ENCODE data around the gene CAVIN2. TPM values are rescaled to one million over a fixed set of nuclear protein-coding genes. Genes with fewer than 3 reads are reported as not detected.
A peak's percentile ranks its signal among the peaks of the same experiment; 100 is the strongest.

The CAVIN2 gene
- total RNA-seq (2014; rRNA removed; shearing (Covaris generic)), result 0.84 and 1.4 TPM in 2 replicates

GRCh38 chr2:191846515-191847476, at the start of gene CAVIN2:
CAVIN2 (minus strand) TSS chr2:191847088; CDS start chr2:191846925, 163 bp downstream.
- DNase-seq (ENCODE audit: low spot score), result peak; percentile 76

- no peak for DNase-seq (ENCODE audit: low spot score)
Observed at GRCh38 chr2:191895743-191896142, 48.9 kb upstream of the CAVIN2 start.

- DNase-seq (ENCODE audit: low spot score), result no peak
Observed at GRCh38 chr2:191895195-191895594, 48.3 kb upstream of the CAVIN2 start.

- DNase-seq (ENCODE audit: low spot score), result no peak
Observed at GRCh38 chr2:191894681-191895147, 47.8 kb upstream of the CAVIN2 start.

- DNase-seq (ENCODE audit: low spot score), result no peak
Observed at GRCh38 chr2:191892391-191892790, 45.5 kb upstream of the CAVIN2 start.

GRCh38 chr2:191891656-191892055, 44.8 kb upstream of the CAVIN2 start:
- DNase-seq (ENCODE audit: low spot score), result no peak

- no peak for DNase-seq (ENCODE audit: low spot score)
Observed at GRCh38 chr2:191889931-191890330, 43.0 kb upstream of the CAVIN2 start.

- no peak for DNase-seq (ENCODE audit: low spot score)
Observed at GRCh38 chr2:191888400-191889166, 41.7 kb upstream of the CAVIN2 start.

GRCh38 chr2:191885650-191886049, 38.8 kb upstream of the CAVIN2 start:
- DNase-seq (ENCODE audit: low spot score), result peak; percentile 23

GRCh38 chr2:191885098-191885497, 38.2 kb upstream of the CAVIN2 start:
- peak; percentile 13 for DNase-seq (ENCODE audit: low spot score)

GRCh38 chr2:191881982-191882816, 35.3 kb upstream of the CAVIN2 start:
- DNase-seq (ENCODE audit: low spot score), result no peak

- peak; percentile 42 for DNase-seq (ENCODE audit: low spot score)
Observed at GRCh38 chr2:191878548-191879279, 31.8 kb upstream of the CAVIN2 start.

GRCh38 chr2:191877875-191878274, 31.0 kb upstream of the CAVIN2 start:
- no peak for DNase-seq (ENCODE audit: low spot score)

- DNase-seq (ENCODE audit: low spot score), result no peak
Observed at GRCh38 chr2:191875859-191876258, 29.0 kb upstream of the CAVIN2 start.

GRCh38 chr2:191870744-191871143, 23.9 kb upstream of the CAVIN2 start:
- DNase-seq (ENCODE audit: low spot score), result no peak

GRCh38 chr2:191869781-191870180, 22.9 kb upstream of the CAVIN2 start:
- no peak for DNase-seq (ENCODE audit: low spot score)

GRCh38 chr2:191869178-191869577, 22.3 kb upstream of the CAVIN2 start:
- DNase-seq (ENCODE audit: low spot score), result peak; percentile 57

- DNase-seq (ENCODE audit: low spot score), result no peak
Observed at GRCh38 chr2:191867507-191867847, 20.6 kb upstream of the CAVIN2 start.

- peak; percentile 71 for DNase-seq (ENCODE audit: low spot score)
Observed at GRCh38 chr2:191866675-191867506, 20.0 kb upstream of the CAVIN2 start.

GRCh38 chr2:191866195-191866594, 19.3 kb upstream of the CAVIN2 start:
- DNase-seq (ENCODE audit: low spot score), result no peak
